Keratinocyte (primary cell): Measurements from ENCODE around the gene SMURF1. TPM values are rescaled to one million over a fixed set of nuclear protein-coding genes. Genes with fewer than 3 reads are reported as not detected.

Experiments used
- DNase-seq: peaks from one replicate; pipeline ENCODE4 v3.0.0-alpha.2; 2011; ENCODE audit warnings: low read depth, missing footprints, low spot score
- FAIRE-seq: peaks from 2 replicates; lab custom pipeline; 2011; peaks lifted over from hg19 to GRCh38; lab: Jason Lieb, UNC
- H2AFZ ChIP-seq: 2 replicates; pipeline ENCODE4 v1.6.0; 2012; ENCODE audit warnings: low read length, control low read depth, inconsistent platforms; ENCODE audit not compliant: control insufficient read depth
- H3K27ac ChIP-seq: 2 replicates; pipeline ENCODE4 v1.5.1; 2011; ENCODE audit warnings: low read length; ENCODE audit not compliant: control insufficient read depth, insufficient read depth
- H3K27me3 ChIP-seq: 3 replicates; pipeline ENCODE4 v1.6.0; 2011; ENCODE audit warnings: low read length; ENCODE audit not compliant: control insufficient read depth, insufficient read depth; ENCODE audit errors: extremely low read depth
- H3K36me3 ChIP-seq, 2 experiments: 2 replicates in 1 of 2; 3 replicates in 1 of 2; pipeline ENCODE4 v1.5.1; 2011; ENCODE audit warnings: low read length in 2 of 2, mild to moderate bottlenecking in 1 of 2; ENCODE audit not compliant: control insufficient read depth in 2 of 2, insufficient read depth in 2 of 2; ENCODE audit errors: extremely low read depth in 1 of 2
- H3K4me1 ChIP-seq: 3 replicates; pipeline ENCODE4 v1.5.1; 2011; ENCODE audit warnings: low read length; ENCODE audit not compliant: control insufficient read depth, insufficient read depth; ENCODE audit errors: extremely low read depth
- H3K4me2 ChIP-seq: 3 replicates; pipeline ENCODE4 v1.6.0; 2011; ENCODE audit warnings: low read depth, low read length; ENCODE audit not compliant: control insufficient read depth, insufficient read depth; ENCODE audit errors: extremely low read depth
- H3K4me3 ChIP-seq, 3 experiments: fragments of 200-600 bp in 1 of 3; sonication (generic) in 1 of 3; 2 replicates in 2 of 3; 3 replicates in 1 of 3; pipeline ENCODE4 v1.5.1; 2011 to 2016; ENCODE audit warnings: low read length in 3 of 3, mild to moderate bottlenecking in 3 of 3, control low read depth in 2 of 3, inconsistent platforms in 1 of 3, low read depth in 1 of 3, mixed read lengths in 1 of 3, mixed run types in 1 of 3, moderate library complexity in 1 of 3; ENCODE audit not compliant: control insufficient read depth in 2 of 3, insufficient read depth in 2 of 3; ENCODE audit errors: extremely low read depth in 1 of 3
- H3K79me2 ChIP-seq: 2 replicates; pipeline ENCODE4 v1.6.0; 2012; ENCODE audit warnings: low read length; ENCODE audit not compliant: control insufficient read depth, insufficient read depth
- H3K9ac ChIP-seq: 3 replicates; pipeline ENCODE4 v1.6.0; 2011; ENCODE audit warnings: low read length; ENCODE audit not compliant: control insufficient read depth, insufficient read depth; ENCODE audit errors: extremely low read depth
- H3K9me1 ChIP-seq: 3 replicates; pipeline ENCODE4 v1.6.0; 2011; ENCODE audit warnings: low read length; ENCODE audit not compliant: control insufficient read depth, insufficient read depth; ENCODE audit errors: extremely low read depth
- H3K9me3 ChIP-seq: 2 replicates; pipeline ENCODE4 v1.5.1; 2012; ENCODE audit warnings: low read depth, low read length; ENCODE audit not compliant: control insufficient read depth
- H4K20me1 ChIP-seq: 3 replicates; pipeline ENCODE4 v1.6.0; 2011; ENCODE audit warnings: low read length; ENCODE audit not compliant: control insufficient read depth, insufficient read depth; ENCODE audit errors: extremely low read depth
- CTCF ChIP-seq, 3 experiments: IDR thresholded peaks in 1 of 3; conservative IDR thresholded peaks in 1 of 3; optimal IDR thresholded peaks in 1 of 3; 2 replicates in 2 of 3; 3 replicates in 1 of 3; pipeline versions ENCODE3 to v1.5.1; 2011; ENCODE audit warnings: low read length in 3 of 3, mild to moderate bottlenecking in 3 of 3, moderate library complexity in 2 of 3, control low read depth in 1 of 3, inconsistent platforms in 1 of 3; ENCODE audit not compliant: insufficient read depth in 2 of 3; ENCODE audit errors: extremely low read depth in 1 of 3
- EZH2 ChIP-seq: IDR thresholded peaks from one replicate; pipeline ENCODE4 v1.6.1; 2012; ENCODE audit warnings: inconsistent platforms, mild to moderate bottlenecking, low read length, moderate library complexity
- dilution Hi-C: fragments of 300-500 bp; cut with MboI; formaldehyde crosslinking; loops from one replicate; pipeline ENCODE4 v1.7.0; 2020; ENCODE audit warnings: low sequenced_read_pairs; ENCODE audit not compliant: extremely low pct_ligation_motif_present
- polyA plus RNA-seq, 5 experiments: library from polyadenylated mRNA; depleted of rRNA in 3 of 5; stranded (reverse) in 3 of 5; stranded (forward) in 1 of 5; unstranded in 1 of 5; fragments of >200 nt; gene quantifications; 1 replicate in 1 of 5; 2 replicates in 3 of 5; 3 replicates in 1 of 5; pipeline versions ENCODE4 v1.2.1 to v1.2.3, GENCODE V29; 2011 to 2012; ENCODE audit warnings: missing spikeins in 2 of 5, low read depth in 1 of 5, low replicate concordance in 1 of 5

The SMURF1 gene
- polyA plus RNA-seq, 1 donor (not counting 4 experiments of a cell fraction or from before 2014, with no cell fraction given), result 22.2 TPM

GRCh38 chr7:98991141-98991540 lies 152.8 kb downstream of the SMURF1 start:
- no peaks in the 10 kb centered on the region for H4K20me1 ChIP-seq
- H3K9me3 ChIP-seq, result no peaks in the 10 kb centered on the region
- no peaks in the 10 kb centered on the region for H3K9me1 ChIP-seq
- H3K4me2 ChIP-seq, result no peak overlapping the region
- no peak overlapping the region for H3K27ac ChIP-seq
- H3K79me2 ChIP-seq, result no peaks in the 10 kb centered on the region
- no peaks in the 10 kb centered on the region for H3K4me1 ChIP-seq
- no peak overlapping the region for H3K9ac ChIP-seq
- no peak for FAIRE-seq
- no peak for TF ChIP-seq CTCF (optimal IDR thresholded peaks at IDR 0.05 in 1 of 3, IDR thresholded peaks at IDR 0.05 in 1 of 3, conservative IDR thresholded peaks at IDR 0.05 in 1 of 3; ENCODE audit: extremely low read depth in 1 of 3, insufficient read depth in 2 of 3, low read length in 3 of 3)
- TF ChIP-seq EZH2, result no peak
- DNase-seq, result no peak
- H3K36me3 ChIP-seq, result peaks cover 27 to 41% of the 10 kb centered on the region in 2 experiments
- dilution Hi-C loops, result no loop called here
- no peak overlapping the region for H2AFZ ChIP-seq
- no peaks in the 10 kb centered on the region for H3K27me3 ChIP-seq
- no peak overlapping the region for H3K4me3 ChIP-seq

- TF ChIP-seq CTCF (optimal IDR thresholded peaks at IDR 0.05 in 1 of 3, IDR thresholded peaks at IDR 0.05 in 1 of 3, conservative IDR thresholded peaks at IDR 0.05 in 1 of 3; ENCODE audit: extremely low read depth in 1 of 3, insufficient read depth in 2 of 3, low read length in 3 of 3) (no peak), EZH2 (no peak)
- dilution Hi-C loops, result no loop called here
- FAIRE-seq, result no peak
These were observed 153.6 kb downstream of the SMURF1 start for GRCh38 chr7:98990356-98990755.

More at GRCh38 chr7:98990356-98990755, 153.6 kb downstream of the SMURF1 start:
- Histone ChIP-seq H3K9me3 (no peaks in the 10 kb centered on the region), H3K4me1 (no peaks in the 10 kb centered on the region), H3K79me2 (no peaks in the 10 kb centered on the region), H4K20me1 (no peaks in the 10 kb centered on the region), H3K4me3 (no peak overlapping the region), H3K27me3 (no peaks in the 10 kb centered on the region), H3K9ac (no peak overlapping the region), H2AFZ (no peak overlapping the region), H3K9me1 (no peaks in the 10 kb centered on the region), H3K36me3 (peaks cover 26 to 44% of the 10 kb centered on the region in 2 experiments), H3K27ac (no peak overlapping the region), H3K4me2 (no peak overlapping the region)
- no peak for DNase-seq
